Measurements from ENCODE around the gene PFDN2.
"Not testable (repeated sequence)": the region's sequence is repeated elsewhere in the genome, so short reads cannot be mapped to it uniquely, and the experiment has no call there.

GRCh38 chr1:161063936-161064335 is 53.9 kb downstream of the PFDN2 start:
- TF ChIP-seq CTCF (IDR thresholded peaks at IDR 0.05; ENCODE audit: poor library complexity); EZH2phosphoT487 (IDR thresholded peaks at IDR 0.05; ENCODE audit: low read depth, severe bottlenecking, unreplicated experiment); EZH2 (IDR thresholded peaks at IDR 0.05; ENCODE audit: borderline replicate concordance): not testable (repeated sequence)
